GM12801 (cell line): ENCODE results near the gene OPTC.

Experiments
- TF ChIP-seq, protein P1 (sequence below): IDR thresholded peaks from one replicate; pipeline ENCODE4 v1.5.1; 2011; ENCODE audit warnings: control low read depth; ENCODE audit not compliant: insufficient read length; ENCODE audit errors: extremely low read depth

OPTC gene

DNA sequence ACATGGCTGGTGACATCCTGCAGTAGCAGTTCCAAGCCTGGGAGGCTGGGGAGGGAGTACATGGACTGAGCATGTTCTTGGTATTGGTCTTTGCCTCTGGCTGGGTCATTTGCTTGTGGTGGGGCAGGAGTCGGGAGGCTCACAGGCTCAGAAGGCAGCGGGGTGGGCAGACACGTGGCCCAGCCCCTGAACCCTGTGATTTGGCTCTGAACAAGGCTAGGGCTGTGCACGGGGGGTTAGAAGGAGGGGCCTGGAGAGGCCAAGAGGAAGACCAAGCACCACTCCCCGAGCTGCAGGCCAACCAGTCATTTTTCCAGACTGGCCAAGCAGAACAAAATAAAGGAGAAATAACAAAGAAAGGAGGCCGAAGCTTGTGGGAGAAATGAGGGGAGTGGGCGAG is 28.0 kb upstream of the OPTC start:
- TF ChIP-seq, protein P1, sequence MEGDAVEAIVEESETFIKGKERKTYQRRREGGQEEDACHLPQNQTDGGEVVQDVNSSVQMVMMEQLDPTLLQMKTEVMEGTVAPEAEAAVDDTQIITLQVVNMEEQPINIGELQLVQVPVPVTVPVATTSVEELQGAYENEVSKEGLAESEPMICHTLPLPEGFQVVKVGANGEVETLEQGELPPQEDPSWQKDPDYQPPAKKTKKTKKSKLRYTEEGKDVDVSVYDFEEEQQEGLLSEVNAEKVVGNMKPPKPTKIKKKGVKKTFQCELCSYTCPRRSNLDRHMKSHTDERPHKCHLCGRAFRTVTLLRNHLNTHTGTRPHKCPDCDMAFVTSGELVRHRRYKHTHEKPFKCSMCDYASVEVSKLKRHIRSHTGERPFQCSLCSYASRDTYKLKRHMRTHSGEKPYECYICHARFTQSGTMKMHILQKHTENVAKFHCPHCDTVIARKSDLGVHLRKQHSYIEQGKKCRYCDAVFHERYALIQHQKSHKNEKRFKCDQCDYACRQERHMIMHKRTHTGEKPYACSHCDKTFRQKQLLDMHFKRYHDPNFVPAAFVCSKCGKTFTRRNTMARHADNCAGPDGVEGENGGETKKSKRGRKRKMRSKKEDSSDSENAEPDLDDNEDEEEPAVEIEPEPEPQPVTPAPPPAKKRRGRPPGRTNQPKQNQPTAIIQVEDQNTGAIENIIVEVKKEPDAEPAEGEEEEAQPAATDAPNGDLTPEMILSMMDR: no peak

DNA sequence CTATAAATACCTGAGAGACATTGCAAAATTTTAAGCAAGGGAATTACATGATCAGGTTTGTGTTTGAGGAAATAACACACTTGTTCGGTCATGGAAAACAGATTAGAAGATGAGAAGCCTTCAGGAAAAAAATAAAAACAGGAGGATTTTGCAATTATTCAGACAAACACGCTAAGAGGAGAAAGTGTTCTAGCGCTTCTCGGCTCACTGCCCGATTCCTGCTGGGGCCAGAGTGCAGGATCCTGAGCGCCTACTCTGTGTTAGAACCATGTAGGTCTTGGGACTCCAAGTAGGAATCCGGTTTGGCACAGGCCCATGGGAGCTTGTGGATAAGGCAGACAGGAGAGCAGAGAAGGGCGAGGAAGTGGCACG is 26.4 kb upstream of the OPTC start:
- TF ChIP-seq, protein P1: no peak

DNA sequence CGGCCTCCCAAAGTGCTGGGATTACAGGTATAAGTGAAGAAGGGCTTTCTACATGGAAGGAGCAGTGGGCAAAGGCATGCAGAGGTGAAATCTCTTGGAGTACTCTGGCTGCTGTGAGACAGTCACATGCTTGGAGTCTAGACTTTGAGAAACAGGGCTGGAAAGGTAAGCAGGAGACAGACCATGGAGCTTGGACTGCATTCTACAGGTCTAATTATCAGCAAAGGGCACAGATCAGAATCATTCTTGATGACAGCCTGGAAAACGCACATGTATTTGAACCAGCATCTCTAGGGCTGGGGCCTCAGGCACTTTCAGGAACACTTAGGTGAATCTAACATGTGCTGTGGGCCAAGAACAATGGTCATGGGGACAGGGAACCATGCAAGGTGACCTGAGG is 25.6 kb upstream of the OPTC start:
- TF ChIP-seq, protein P1: no peak

DNA sequence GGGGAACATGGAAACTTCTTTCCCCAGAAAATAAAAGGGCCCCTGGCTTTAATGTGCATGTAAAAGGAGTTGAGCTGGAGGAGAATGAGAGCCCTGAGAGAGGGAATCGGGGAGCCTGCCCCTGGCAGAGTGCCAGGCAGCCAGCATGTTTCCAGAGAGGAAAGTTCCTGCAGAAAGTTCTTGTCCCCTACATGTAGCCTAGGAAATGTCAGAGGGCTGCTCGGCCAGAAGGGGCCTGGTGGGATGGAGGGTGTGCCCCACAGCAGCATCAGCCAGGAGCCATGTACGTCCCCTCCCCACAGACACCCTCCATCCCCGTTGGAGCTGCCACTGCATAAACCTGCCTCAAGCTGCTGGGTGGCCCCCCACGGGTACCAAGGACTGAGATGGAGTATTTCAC is 23.7 kb upstream of the OPTC start:
- TF ChIP-seq, protein P1: no peak

DNA sequence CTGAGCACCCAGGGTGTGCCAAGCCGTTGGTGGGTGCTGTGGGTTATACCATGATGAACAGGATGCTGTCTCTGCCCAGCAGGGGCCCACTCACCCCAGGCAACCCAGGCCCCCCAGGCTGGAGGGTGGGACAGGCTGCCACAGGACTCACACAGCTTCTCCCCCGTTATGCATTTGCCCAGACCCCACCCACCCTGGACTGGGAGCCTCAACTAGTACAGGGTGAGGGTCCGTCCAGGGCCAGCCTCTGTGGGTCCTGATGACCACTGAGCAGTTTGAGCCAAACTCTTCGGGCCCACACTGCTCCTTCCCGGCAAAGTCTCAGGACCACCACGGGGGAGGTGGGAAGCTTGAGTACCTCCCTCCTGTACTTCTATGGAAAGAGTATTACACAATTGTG is 22.1 kb upstream of the OPTC start:
- TF ChIP-seq, protein P1: no peak

DNA sequence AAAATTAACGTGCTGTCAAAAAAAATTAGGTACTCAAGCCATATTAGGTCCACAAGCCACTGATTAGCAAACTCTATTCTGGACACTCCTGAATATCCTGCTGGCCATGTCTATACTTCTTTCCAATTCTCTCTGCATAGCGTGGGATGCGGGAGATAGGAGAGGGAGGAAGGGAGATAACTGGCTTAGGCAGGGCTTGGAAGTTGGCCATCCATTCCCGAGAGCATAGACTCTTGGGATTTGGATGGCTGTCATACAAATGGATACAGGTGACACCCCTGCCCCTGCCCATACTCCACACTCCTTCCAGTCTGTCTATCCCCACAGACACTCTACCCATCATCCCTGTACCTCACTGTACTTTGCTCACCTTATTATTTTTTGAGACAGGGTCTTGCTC is 20.7 kb upstream of the OPTC start:
- TF ChIP-seq, protein P1: no peak

DNA sequence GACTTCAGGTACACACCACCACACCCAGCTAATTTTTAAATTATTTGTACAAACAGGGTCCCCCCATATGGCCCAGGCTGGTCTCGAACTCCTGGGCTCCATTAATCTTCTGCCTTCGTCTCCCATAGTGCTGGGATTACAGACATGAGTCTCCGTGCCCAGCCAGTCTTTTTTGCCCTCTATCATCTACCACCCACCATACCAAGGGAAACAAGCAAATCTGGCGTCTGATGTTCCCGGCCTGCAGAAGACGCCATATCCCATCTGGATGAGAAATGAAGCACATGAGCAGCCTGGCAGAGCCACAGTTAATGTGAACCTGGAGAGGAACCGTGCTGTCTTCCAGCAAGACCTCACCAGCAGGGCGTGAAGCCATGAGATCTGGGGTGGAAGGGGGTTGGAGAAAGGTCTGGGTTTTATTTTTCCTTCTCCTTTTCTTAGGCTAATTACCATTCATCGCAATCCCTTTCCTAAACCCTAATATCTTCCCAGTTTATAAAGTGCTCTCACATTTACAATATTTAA is 20.1 kb upstream of the OPTC start:
- TF ChIP-seq, protein P1: no peak
